Activated naive CD8-positive, alpha-beta T cell treated with anti-CD3 and anti-CD28 coated beads, Interleukin-2, amount 50 U/mL, for 24 hours (primary cell): ENCODE measurements around the gene EFCAB5.
"Not testable (repeated sequence)": the region's sequence is repeated elsewhere in the genome, so short reads cannot be mapped to it uniquely, and the experiment has no call there.

Experiments
- ATAC-seq: fragments of 150-1000 bp; cut with Tn5 transposase; one replicate; pipeline ENCODE4 v1.10.0; 2021
- DNase-seq: peaks from one replicate; pipeline ENCODE4 v3.0.0; 2021
- H3K27ac Mint-ChIP-seq: one replicate; pipeline ENCODE4 v1.8.0; 2021; ENCODE audit warnings: mild to moderate bottlenecking, mixed read lengths
- H3K27me3 Mint-ChIP-seq: one replicate; pipeline ENCODE4 v1.8.0; 2021; ENCODE audit warnings: mixed read lengths
- H3K36me3 Mint-ChIP-seq: one replicate; pipeline ENCODE4 v1.8.0; 2021; ENCODE audit warnings: low read depth, mixed read lengths
- H3K4me1 Mint-ChIP-seq: one replicate; pipeline ENCODE4 v1.8.0; 2021; ENCODE audit warnings: mixed read lengths
- H3K4me3 Mint-ChIP-seq: one replicate; pipeline ENCODE4 v1.8.0; 2021; ENCODE audit warnings: mild to moderate bottlenecking, moderate library complexity, mixed read lengths
- H3K9me3 Mint-ChIP-seq: one replicate; pipeline ENCODE4 v1.8.0; 2021; ENCODE audit warnings: mixed read lengths

The EFCAB5 gene

DNA sequence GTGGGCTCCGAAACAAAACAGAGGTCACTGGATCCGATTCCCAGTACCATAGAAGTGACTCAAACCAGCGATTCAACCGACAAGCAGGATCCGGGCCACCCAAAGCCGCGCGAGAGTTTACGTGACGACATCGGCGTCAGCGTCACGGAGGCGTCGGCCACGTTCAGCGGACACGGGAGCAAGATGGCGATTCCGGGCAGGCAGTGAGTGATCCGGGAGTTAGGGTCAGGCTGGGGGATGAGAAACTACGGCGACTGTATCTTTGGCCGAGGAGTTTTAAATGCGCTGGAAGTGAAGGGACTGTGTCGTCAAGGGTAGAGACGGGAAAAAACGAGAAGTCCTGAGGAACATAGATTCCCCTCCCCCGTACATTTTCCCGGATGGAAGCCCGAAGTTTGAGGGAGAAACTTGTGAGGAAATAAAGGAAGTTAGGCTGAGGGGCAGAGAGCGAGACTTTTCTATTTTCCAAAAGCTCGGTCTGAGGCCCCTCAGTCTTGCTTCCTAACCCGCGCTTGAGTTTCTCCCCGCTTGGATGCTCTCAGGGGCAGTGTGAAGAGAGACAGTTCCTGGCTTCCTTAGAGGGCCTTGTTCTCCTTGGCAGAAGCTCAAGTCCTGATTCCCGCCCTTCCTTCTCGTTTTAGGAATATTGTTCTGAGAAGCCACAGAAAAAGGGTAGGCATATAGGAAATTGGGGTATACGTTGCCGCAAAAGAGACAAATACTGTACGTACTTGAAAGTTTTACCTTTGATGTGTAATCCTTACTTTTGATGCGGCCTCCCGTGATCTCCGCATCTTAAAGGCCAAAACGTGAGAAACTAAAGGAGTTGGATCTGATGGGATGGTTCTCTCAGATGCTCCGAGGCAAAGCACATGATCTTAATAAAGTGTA lies 175.5 kb downstream of the EFCAB5 start, which contains the start of gene NSRP1:
TSS of gene NSRP1 (plus strand) at position 156 of the 891 bp plus-strand sequence. CDS start at position 184, 28 bp downstream.
- DNase-seq, result peak; percentile 94
- Mint-ChIP-seq H3K27ac (peak within 1 kb of the TSS; percentile 100), H3K27me3 (no peaks in the 10 kb centered on the region), H3K4me1 (peaks cover 62% of the 10 kb centered on the region), H3K9me3 (no peaks in the 10 kb centered on the region), H3K36me3 (peaks cover 36% of the 10 kb centered on the region), H3K4me3 (peak within 1 kb of the TSS; percentile 99)
- ATAC-seq, result peak; percentile 92

DNA sequence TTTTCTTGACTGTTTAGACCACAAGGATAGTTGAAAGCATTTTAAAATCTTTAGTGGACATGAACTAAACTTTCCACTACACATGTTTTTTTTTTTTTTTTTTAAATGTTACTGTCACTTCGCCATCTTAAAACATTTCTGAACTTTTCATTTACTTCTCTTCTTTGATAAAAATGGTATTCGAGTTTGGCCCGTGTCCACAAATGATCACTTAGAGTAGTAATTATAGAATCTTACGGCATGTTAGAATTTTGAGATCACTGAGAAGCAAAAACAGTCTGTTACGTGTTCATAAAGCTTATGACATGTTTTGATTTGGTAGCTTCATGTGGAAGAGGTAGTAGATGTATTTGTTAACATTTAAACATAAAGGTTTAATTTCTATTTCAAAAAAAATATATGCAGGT lies 176.2 kb downstream of the EFCAB5 start:
- peaks cover 63% of the 10 kb centered on the region for H3K4me1 Mint-ChIP-seq
- peak overlapping the region; percentile 99 for H3K4me3 Mint-ChIP-seq
- ATAC-seq (no peak), DNase-seq (no peak)
- peak overlapping the region; percentile 100 for H3K27ac Mint-ChIP-seq
- H3K36me3 Mint-ChIP-seq, result peaks cover 42% of the 10 kb centered on the region
- no peaks in the 10 kb centered on the region for H3K9me3 Mint-ChIP-seq
- no peaks in the 10 kb centered on the region for H3K27me3 Mint-ChIP-seq

DNA sequence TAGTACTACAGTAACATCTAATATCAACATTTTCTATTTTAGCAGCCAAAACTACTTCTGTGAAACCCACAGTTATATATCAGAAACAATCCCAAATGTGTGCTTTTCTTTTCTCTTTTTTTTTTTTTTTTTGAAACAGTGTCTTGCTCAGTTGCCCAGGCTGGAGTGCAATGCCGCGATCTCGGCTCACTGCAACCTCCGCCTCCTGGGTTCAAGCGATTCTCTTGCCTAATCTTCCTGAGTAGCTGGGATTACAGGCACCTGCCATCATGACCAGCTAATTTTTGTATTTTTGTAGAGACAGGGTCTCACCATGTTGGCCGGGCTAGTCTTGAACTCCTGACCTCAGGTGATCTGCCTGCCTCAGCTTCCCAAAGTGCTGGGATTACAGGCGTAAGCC lies 177.2 kb downstream of the EFCAB5 start:
- peaks cover 55% of the 10 kb centered on the region for H3K4me1 Mint-ChIP-seq
- DNase-seq, H3K9me3 Mint-ChIP-seq, H3K27me3 Mint-ChIP-seq, ATAC-seq: not testable (repeated sequence)
- peaks cover 45% of the 10 kb centered on the region for H3K36me3 Mint-ChIP-seq
- H3K27ac Mint-ChIP-seq, result peak overlapping the region; percentile 100
- H3K4me3 Mint-ChIP-seq, result peak overlapping the region; percentile 99

GRCh38 chr17:30124273-30124796 lies 182.9 kb downstream of the EFCAB5 start:
- no peak overlapping the region for H3K27ac Mint-ChIP-seq
- H3K9me3 Mint-ChIP-seq, result no peaks in the 10 kb centered on the region
- no peaks in the 10 kb centered on the region for H3K27me3 Mint-ChIP-seq
- DNase-seq, result no peak
- peaks cover 42% of the 10 kb centered on the region for H3K36me3 Mint-ChIP-seq
- no peak overlapping the region for H3K4me3 Mint-ChIP-seq
- no peak for ATAC-seq
- H3K4me1 Mint-ChIP-seq, result peaks cover 46% of the 10 kb centered on the region

GRCh38 chr17:30130121-30130520 lies 188.7 kb downstream of the EFCAB5 start:
- peaks cover 15% of the 10 kb centered on the region for H3K4me1 Mint-ChIP-seq
- no peak overlapping the region for H3K4me3 Mint-ChIP-seq
- DNase-seq (no peak), ATAC-seq (no peak)
- H3K27ac Mint-ChIP-seq, result no peak overlapping the region
- peaks cover 44% of the 10 kb centered on the region for H3K36me3 Mint-ChIP-seq
- no peaks in the 10 kb centered on the region for H3K9me3 Mint-ChIP-seq
- H3K27me3 Mint-ChIP-seq, result no peaks in the 10 kb centered on the region

- H3K27me3 Mint-ChIP-seq, result no peaks in the 10 kb centered on the region
- no peaks in the 10 kb centered on the region for H3K9me3 Mint-ChIP-seq
- H3K27ac Mint-ChIP-seq, result no peak overlapping the region
- ATAC-seq (no peak), DNase-seq (no peak)
- H3K4me1 Mint-ChIP-seq, result peaks cover 9% of the 10 kb centered on the region
- H3K4me3 Mint-ChIP-seq, result no peak overlapping the region
- H3K36me3 Mint-ChIP-seq, result peaks cover 39% of the 10 kb centered on the region
Observed at GRCh38 chr17:30132615-30133014, 191.2 kb downstream of the EFCAB5 start.

DNA sequence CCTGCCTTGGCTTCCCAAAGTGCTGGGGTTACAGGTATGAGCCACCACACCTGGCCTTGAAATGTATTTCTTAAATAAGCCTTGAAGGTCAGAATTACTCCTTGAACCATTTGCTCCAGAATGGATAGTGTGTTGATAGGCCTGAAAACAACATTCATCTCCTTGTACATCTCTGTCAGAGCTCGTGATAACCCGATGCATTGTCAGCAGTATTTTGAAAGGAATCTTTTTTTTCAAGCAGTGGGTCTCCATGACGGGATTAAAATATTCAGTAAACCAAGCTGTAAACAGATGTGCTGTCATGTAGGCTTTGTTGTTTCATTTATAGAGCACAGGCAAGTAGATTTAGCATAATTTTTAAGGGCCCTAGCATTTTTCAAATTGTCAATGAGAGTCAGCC lies 191.8 kb downstream of the EFCAB5 start:
- no peaks in the 10 kb centered on the region for H3K9me3 Mint-ChIP-seq
- H3K36me3 Mint-ChIP-seq, result peaks cover 43% of the 10 kb centered on the region
- no peak overlapping the region for H3K4me3 Mint-ChIP-seq
- H3K4me1 Mint-ChIP-seq, result peaks cover 13% of the 10 kb centered on the region
- DNase-seq (no peak), ATAC-seq (no peak)
- H3K27me3 Mint-ChIP-seq, result no peaks in the 10 kb centered on the region
- H3K27ac Mint-ChIP-seq, result no peak overlapping the region

DNA sequence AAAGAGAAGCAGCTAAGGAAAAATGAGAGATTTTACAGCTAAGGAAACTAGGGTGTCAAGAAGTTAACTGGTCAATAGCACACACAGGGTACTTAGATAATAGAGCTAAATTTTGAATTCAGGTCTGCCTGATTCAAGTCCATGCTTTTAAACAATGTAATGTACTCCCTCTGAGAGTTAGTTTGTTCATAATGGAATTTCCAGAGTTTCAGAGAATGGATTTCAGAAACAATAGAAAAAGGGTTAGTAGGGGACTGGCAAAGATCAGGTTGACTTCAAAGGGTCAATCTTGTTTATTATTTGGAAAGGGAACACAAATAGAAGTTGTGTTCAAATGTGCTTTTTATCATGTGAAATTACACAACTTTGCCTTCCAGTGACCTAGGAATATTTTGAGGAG lies 193.1 kb downstream of the EFCAB5 start:
- Mint-ChIP-seq H3K4me3 (no peak overlapping the region), H3K27me3 (no peaks in the 10 kb centered on the region), H3K9me3 (no peaks in the 10 kb centered on the region), H3K36me3 (peaks cover 49% of the 10 kb centered on the region), H3K27ac (no peak overlapping the region), H3K4me1 (peaks cover 13% of the 10 kb centered on the region)
- ATAC-seq (no peak), DNase-seq (no peak)

DNA sequence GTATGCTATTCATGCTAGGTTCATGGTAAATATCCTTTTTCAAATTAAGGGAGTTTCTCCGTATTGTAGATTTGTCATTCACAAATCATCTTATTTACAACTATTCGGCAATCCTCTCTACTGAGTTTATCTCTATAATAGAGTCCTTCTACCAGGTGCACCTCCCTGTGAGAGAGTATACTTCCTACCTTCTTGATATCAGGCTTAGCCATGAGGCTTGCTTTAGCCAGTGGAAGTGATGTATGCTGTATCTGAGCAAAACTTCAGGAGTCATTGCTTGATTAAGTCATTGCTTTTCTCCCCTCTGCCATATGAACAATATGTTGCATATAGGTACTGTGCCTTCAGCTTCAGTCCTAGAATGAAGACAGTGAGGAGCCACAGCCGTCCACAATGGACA lies 195.7 kb downstream of the EFCAB5 start:
- H3K27me3 Mint-ChIP-seq, result no peaks in the 10 kb centered on the region
- peaks cover 43% of the 10 kb centered on the region for H3K36me3 Mint-ChIP-seq
- H3K27ac Mint-ChIP-seq, result no peak overlapping the region
- no peak overlapping the region for H3K4me3 Mint-ChIP-seq
- H3K4me1 Mint-ChIP-seq, result peaks cover 15% of the 10 kb centered on the region
- ATAC-seq (no peak), DNase-seq (no peak)
- no peaks in the 10 kb centered on the region for H3K9me3 Mint-ChIP-seq

- not testable (repeated sequence) for H3K4me3 Mint-ChIP-seq, ATAC-seq, H3K9me3 Mint-ChIP-seq, H3K27me3 Mint-ChIP-seq, H3K27ac Mint-ChIP-seq
- Mint-ChIP-seq H3K4me1 (peaks cover 19% of the 10 kb centered on the region), H3K36me3 (peaks cover 18% of the 10 kb centered on the region)
- DNase-seq, result peak; percentile 17
Observed at GRCh38 chr17:30147860-30148259, 206.4 kb downstream of the EFCAB5 start.

GRCh38 chr17:30148376-30148775 lies 206.9 kb downstream of the EFCAB5 start:
- Mint-ChIP-seq H3K27me3 (no peaks in the 10 kb centered on the region), H3K9me3 (no peaks in the 10 kb centered on the region), H3K36me3 (peaks cover 22% of the 10 kb centered on the region), H3K27ac (no peak overlapping the region), H3K4me1 (peaks cover 19% of the 10 kb centered on the region), H3K4me3 (no peak overlapping the region)
- DNase-seq, result no peak
- no peak for ATAC-seq

DNA sequence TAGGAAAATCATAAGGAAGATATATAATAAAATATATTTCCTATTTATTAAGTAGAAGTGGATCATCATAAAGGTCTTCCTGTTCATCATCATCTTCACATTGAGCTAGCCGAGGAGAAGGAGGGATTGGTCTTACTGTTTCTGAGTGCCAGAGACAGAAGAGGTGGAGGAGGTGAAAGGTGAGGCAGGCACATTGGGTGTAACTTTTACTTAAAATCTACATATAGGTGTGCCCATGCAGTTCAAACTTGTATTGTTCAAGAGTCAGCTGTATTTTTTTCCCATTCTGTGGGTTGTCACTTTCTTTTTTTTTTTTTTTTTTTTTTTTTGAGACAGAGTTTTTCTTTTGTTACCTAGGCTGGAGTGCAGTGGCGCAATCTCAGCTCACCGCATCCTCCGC lies 210.0 kb downstream of the EFCAB5 start:
- Mint-ChIP-seq H3K4me1 (peaks cover 16% of the 10 kb centered on the region), H3K36me3 (peaks cover 23% of the 10 kb centered on the region), H3K27me3 (no peaks in the 10 kb centered on the region), H3K4me3 (no peak overlapping the region), H3K9me3 (no peaks in the 10 kb centered on the region), H3K27ac (no peak overlapping the region)
- no peak for ATAC-seq
- DNase-seq, result no peak

DNA sequence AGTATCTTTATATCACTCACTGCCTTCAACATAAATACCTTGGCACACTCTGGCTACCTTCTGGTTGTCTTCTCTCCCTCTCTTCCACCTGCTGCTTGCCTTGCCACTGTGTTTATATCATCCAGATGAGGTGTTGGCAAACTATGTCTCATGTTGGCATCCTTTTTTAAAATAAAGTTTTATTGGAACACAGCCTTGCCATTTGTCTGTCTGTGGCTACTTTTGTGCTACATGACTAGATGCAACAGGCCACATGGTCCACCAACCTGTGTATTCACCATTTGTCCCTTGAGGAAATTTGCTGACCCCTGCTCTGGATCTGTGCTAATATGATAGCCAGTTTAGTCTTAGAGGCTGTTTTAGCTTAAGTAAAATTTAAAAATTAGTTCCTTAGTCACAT lies 212.0 kb downstream of the EFCAB5 start:
- ATAC-seq (no peak), DNase-seq (no peak)
- Mint-ChIP-seq H3K27ac (no peak overlapping the region), H3K4me1 (peaks cover 19% of the 10 kb centered on the region), H3K4me3 (no peak overlapping the region), H3K9me3 (no peaks in the 10 kb centered on the region), H3K36me3 (peaks cover 36% of the 10 kb centered on the region), H3K27me3 (no peaks in the 10 kb centered on the region)

- H3K9me3 Mint-ChIP-seq, result peaks cover 9% of the 10 kb centered on the region
- no peak for ATAC-seq
- peaks cover 27% of the 10 kb centered on the region for H3K4me1 Mint-ChIP-seq
- no peak overlapping the region for H3K4me3 Mint-ChIP-seq
- peaks cover 49% of the 10 kb centered on the region for H3K36me3 Mint-ChIP-seq
- DNase-seq, result no peak
- H3K27ac Mint-ChIP-seq, result no peak overlapping the region
- no peaks in the 10 kb centered on the region for H3K27me3 Mint-ChIP-seq
Observed at GRCh38 chr17:30155389-30155788, 214.0 kb downstream of the EFCAB5 start.
